ENCODE results near the gene SNRPD2.

DNA sequence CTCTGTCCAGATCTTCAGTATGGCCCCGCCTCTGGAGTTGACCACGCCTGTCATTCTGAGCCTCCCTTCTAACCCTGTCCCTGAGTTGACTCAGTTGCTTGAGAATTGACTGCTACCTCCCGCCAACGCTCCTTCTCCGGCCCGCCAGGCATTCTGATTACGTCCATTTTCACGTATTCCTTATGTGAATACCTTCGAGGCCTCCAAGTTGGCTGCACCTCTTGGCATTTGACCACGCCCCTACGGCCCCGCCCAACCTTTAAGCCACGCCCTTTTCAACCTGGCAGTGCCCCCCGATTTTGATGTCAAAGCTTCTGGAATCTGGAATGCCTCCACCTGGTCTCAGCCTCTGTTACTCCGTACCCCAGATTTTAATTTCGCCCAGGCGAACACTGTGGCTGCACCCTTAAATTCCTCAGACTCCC is 50.9 kb downstream of the SNRPD2 start:
- TF ChIP-seq, protein P1, sequence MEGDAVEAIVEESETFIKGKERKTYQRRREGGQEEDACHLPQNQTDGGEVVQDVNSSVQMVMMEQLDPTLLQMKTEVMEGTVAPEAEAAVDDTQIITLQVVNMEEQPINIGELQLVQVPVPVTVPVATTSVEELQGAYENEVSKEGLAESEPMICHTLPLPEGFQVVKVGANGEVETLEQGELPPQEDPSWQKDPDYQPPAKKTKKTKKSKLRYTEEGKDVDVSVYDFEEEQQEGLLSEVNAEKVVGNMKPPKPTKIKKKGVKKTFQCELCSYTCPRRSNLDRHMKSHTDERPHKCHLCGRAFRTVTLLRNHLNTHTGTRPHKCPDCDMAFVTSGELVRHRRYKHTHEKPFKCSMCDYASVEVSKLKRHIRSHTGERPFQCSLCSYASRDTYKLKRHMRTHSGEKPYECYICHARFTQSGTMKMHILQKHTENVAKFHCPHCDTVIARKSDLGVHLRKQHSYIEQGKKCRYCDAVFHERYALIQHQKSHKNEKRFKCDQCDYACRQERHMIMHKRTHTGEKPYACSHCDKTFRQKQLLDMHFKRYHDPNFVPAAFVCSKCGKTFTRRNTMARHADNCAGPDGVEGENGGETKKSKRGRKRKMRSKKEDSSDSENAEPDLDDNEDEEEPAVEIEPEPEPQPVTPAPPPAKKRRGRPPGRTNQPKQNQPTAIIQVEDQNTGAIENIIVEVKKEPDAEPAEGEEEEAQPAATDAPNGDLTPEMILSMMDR (IDR thresholded peaks at IDR 0.05; ENCODE audit: low read length): no peak
- no peak for TF ChIP-seq EZH2phosphoT487 (IDR thresholded peaks at IDR 0.05; ENCODE audit: low read length)

Measured in MM.1S (cell line).